HG03558 (cell line): ENCODE measurements around the gene ALDH1L1.

Experiments used
- ATAC-seq: cut with Tn5 transposase; IDR thresholded peaks from one replicate; pipeline ENCODE4 v1.9.1; 2021; ENCODE audit warnings: moderate number of reproducible peaks; ENCODE audit not compliant: unreplicated experiment; ENCODE audit errors: extremely low read depth

ALDH1L1 gene

DNA sequence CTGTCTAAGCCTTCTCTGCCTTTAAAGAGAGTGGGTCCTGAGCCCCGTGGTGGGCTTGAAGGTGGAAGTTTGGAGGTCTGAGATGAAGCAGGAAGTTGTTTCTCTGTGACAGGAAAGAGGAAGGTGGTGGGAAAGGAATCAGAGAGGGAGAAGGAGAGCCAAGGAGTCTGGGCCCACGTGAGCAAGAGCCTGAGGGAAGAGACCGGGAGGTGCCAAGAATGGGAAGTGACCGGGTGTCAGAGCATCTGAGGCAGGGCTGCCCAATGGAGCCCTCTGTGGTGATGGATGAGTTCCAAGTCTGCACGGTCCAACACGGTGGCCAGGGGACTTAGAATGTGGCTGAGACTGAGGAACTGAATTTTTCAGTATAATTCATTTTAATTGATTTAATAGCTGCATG is 24.6 kb downstream of the ALDH1L1 start:
- ATAC-seq = no peak

- no peak for ATAC-seq
Observed at GRCh38 chr3:126155280-126155640, 25.1 kb downstream of the ALDH1L1 start.

- ATAC-seq = no peak
Observed at GRCh38 chr3:126154391-126155279, 25.8 kb downstream of the ALDH1L1 start.

- ATAC-seq = no peak
Observed at GRCh38 chr3:126153695-126154360, 26.6 kb downstream of the ALDH1L1 start.

- ATAC-seq = no peak
Observed at GRCh38 chr3:126152901-126153694, 27.3 kb downstream of the ALDH1L1 start.

GRCh38 chr3:126152458-126152857 is 27.9 kb downstream of the ALDH1L1 start:
- no peak for ATAC-seq

- no peak for ATAC-seq
Observed at GRCh38 chr3:126151562-126152302, 28.7 kb downstream of the ALDH1L1 start.

- no peak for ATAC-seq
Observed at GRCh38 chr3:126149960-126150515, 30.3 kb downstream of the ALDH1L1 start.

- ATAC-seq = no peak
Observed at GRCh38 chr3:126149256-126149902, 31.0 kb downstream of the ALDH1L1 start.

DNA sequence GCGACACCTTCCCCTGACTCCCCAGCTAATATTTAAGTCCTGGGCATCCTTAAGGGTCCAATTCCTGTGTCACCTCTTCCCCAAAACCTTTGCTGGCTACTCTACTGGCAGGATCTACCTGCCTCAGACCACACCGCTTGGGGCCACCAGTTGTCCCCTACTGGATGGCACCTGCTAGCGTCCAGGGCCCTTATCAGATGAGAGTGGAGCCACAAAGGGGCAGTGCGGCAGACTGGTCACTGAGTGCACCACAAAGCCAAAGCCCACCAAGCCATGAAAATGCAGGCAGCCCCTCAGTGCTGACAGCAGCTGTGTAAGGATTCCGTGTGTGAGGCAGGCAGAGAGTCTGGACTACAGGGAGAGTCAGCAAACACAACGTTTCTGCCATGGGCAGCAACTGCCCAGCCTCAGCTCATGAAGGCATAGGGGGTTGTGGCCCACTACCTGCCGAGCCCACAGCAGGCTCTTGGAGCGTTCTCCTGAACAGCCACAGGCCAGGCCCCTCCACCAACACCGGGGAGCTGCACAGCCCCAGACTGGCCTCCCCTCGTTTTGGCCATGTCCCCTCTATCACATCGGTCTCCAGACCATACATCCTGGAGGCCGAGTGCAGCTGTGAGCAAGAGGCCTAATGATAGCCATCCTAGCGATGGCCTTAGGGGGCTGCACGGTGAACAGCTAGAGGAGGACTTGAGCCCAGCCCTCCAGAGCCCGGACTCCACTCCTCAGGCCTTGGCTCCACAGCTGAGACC is 32.3 kb downstream of the ALDH1L1 start:
- no peak for ATAC-seq

GRCh38 chr3:126147147-126147931 is 33.0 kb downstream of the ALDH1L1 start:
- ATAC-seq = no peak

GRCh38 chr3:126146525-126147146 is 33.8 kb downstream of the ALDH1L1 start:
- no peak for ATAC-seq

GRCh38 chr3:126146034-126146433 is 34.4 kb downstream of the ALDH1L1 start:
- ATAC-seq = no peak

GRCh38 chr3:126142652-126143051 is 37.7 kb downstream of the ALDH1L1 start:
- no peak for ATAC-seq

DNA sequence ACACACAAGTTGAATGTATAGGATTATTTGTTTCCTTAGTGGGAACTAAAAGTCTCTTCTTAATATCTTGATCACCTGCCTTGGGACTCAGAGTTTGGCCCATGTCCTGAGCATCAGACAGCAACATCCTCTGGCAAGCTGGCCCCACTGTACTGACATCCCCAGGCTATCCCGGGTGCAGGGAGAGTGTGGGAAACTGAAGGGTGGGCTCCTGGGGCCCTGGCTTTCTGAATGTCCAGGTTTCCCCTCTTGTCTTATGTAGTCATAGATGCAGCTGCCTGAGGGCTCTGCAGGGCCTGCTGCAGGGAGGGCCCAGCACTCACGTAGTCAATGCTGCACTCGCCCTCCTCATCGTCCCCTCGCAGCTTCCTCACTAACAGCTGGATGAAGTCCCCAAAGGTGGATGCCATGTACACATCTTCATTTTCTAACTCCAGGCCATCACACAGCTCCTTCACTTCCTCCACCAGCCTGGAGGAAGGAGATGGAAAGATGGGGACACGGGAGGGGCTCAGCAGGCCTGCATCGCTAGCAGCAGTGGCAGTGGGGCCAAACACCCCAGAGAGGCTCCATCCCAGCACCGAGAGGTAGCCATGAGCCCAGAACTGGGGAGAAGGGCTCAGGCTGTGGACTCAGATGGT is 42.8 kb downstream of the ALDH1L1 start:
- ATAC-seq = no peak

GRCh38 chr3:126136428-126137220 is 43.8 kb downstream of the ALDH1L1 start:
- no peak for ATAC-seq
